ENCODE measurements around the gene GRID1. TPM values are rescaled to one million over a fixed set of nuclear protein-coding genes. Genes with fewer than 3 reads are reported as not detected.

GRID1 gene
- total RNA-seq, 3 donors from 2014 or later = 2.3 to 8.5 (median 5.9) TPM

DNA sequence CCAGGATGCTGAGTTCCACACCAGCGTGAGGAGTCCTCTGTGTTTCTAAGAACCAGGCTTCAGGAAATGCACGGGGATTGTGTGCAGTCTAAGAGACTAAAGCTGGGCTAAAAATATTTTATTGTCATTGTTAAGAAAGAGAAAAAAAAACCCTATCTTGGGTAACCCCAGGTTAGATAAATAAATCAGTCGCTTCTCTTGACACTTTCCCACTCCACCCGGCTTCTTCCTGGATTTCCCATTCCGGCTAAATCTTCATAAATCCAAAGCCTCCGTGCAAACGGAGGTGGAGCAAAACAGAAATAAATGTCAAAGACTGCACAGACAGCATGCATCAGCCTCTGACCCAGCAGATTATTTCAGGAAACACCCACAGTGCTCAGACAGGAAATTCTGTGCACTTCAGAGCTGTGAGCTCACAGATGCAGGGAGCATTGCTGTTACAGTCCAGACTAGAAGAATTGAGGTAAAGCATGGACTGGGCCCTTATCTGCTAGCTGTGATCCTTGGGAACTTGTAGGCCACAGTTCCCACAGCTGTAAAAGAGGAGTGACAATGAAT is 44.8 kb upstream of the GRID1 start:
- Histone ChIP-seq H3K27ac (no peak overlapping the region), H3K27me3 (no peaks in the 10 kb centered on the region), H3K4me3 (no peak overlapping the region), H3K36me3 (no peaks in the 10 kb centered on the region), H3K9me3 (no peaks in the 10 kb centered on the region), H3K4me1 (no peaks in the 10 kb centered on the region)
- DNase-seq (ENCODE audit: low spot score in 2 of 2) = no peak
- intact Hi-C loops (cut with DNase I; ENCODE audit: low total_unique reads) = no loop called here
- TF ChIP-seq, protein P1, sequence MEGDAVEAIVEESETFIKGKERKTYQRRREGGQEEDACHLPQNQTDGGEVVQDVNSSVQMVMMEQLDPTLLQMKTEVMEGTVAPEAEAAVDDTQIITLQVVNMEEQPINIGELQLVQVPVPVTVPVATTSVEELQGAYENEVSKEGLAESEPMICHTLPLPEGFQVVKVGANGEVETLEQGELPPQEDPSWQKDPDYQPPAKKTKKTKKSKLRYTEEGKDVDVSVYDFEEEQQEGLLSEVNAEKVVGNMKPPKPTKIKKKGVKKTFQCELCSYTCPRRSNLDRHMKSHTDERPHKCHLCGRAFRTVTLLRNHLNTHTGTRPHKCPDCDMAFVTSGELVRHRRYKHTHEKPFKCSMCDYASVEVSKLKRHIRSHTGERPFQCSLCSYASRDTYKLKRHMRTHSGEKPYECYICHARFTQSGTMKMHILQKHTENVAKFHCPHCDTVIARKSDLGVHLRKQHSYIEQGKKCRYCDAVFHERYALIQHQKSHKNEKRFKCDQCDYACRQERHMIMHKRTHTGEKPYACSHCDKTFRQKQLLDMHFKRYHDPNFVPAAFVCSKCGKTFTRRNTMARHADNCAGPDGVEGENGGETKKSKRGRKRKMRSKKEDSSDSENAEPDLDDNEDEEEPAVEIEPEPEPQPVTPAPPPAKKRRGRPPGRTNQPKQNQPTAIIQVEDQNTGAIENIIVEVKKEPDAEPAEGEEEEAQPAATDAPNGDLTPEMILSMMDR (IDR thresholded peaks at IDR 0.05) = no peak
- TF ChIP-seq POLR2AphosphoS5 (IDR thresholded peaks at IDR 0.05) = no peak
- TF ChIP-seq POLR2A (IDR thresholded peaks at IDR 0.05) = no peak

DNA sequence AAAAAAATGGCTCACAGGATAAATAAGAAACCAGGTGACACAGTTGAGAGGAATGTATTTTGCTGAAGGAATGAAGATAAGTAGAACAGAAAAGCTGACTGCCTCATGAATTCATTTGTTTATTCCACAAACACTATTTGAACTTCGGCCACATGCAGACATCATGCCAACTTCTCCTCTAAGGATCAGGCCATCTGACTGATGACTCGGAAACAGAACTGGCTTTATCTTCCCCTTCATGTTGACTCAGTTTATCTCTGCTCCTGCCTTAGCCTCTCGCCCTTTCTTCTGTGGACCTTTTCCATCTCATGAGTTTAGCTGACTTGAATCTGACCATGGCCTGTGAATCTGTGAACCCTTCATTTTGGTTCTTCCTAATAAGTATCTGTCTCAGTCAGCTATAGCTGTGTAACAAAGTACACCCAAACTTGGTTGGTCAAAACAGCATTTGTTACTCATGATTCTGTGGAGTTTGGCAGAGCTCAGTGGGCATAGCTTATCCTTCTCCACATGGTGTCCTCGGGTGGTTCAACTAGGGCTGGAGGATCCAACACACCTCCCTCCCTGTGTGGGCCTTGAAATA is 44.0 kb upstream of the GRID1 start:
- H3K27ac ChIP-seq = no peak overlapping the region
- H3K4me1 ChIP-seq = no peaks in the 10 kb centered on the region
- no peak for DNase-seq (ENCODE audit: low spot score in 2 of 2)
- no peaks in the 10 kb centered on the region for H3K9me3 ChIP-seq
- intact Hi-C loops (cut with DNase I; ENCODE audit: low total_unique reads) = no loop called here
- TF ChIP-seq, protein P1 (IDR thresholded peaks at IDR 0.05) = no peak
- TF ChIP-seq POLR2AphosphoS5 (IDR thresholded peaks at IDR 0.05) (no peak), POLR2A (IDR thresholded peaks at IDR 0.05) (no peak)
- no peak overlapping the region for H3K4me3 ChIP-seq
- no peaks in the 10 kb centered on the region for H3K27me3 ChIP-seq
- H3K36me3 ChIP-seq = no peaks in the 10 kb centered on the region

DNA sequence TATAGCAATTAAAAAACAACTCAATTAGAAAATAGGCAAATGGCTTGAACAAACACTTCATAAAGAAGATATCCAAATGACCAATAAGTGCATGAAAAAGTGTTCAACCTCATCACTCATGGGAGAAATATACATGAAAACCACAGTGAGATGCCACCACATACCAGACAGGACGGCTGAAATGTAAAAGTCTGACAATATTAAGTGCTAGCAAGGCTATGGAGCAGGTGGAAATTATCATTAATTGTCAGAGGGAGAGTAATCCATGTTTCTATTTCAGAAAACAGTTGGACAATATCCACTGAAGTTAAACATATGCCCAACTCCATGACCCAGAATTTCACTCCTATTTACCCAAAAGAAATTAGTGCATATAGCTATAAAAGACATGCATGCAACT is 42.6 kb upstream of the GRID1 start:
- intact Hi-C loops (cut with DNase I; ENCODE audit: low total_unique reads) = loop anchor here (10.0 kb wide), 1 partner anchor 176 kb away; no protein-coding TSS in a partner anchor
- H3K4me3 ChIP-seq = no peak overlapping the region
- H3K27me3 ChIP-seq = no peaks in the 10 kb centered on the region
- DNase-seq (ENCODE audit: low spot score in 2 of 2) = no peak
- H3K27ac ChIP-seq = no peak overlapping the region
- TF ChIP-seq POLR2A (IDR thresholded peaks at IDR 0.05) (no peak), POLR2AphosphoS5 (IDR thresholded peaks at IDR 0.05) (no peak)
- TF ChIP-seq, protein P1 (IDR thresholded peaks at IDR 0.05) = no peak
- H3K36me3 ChIP-seq = no peaks in the 10 kb centered on the region
- H3K4me1 ChIP-seq = no peaks in the 10 kb centered on the region
- H3K9me3 ChIP-seq = no peaks in the 10 kb centered on the region

DNA sequence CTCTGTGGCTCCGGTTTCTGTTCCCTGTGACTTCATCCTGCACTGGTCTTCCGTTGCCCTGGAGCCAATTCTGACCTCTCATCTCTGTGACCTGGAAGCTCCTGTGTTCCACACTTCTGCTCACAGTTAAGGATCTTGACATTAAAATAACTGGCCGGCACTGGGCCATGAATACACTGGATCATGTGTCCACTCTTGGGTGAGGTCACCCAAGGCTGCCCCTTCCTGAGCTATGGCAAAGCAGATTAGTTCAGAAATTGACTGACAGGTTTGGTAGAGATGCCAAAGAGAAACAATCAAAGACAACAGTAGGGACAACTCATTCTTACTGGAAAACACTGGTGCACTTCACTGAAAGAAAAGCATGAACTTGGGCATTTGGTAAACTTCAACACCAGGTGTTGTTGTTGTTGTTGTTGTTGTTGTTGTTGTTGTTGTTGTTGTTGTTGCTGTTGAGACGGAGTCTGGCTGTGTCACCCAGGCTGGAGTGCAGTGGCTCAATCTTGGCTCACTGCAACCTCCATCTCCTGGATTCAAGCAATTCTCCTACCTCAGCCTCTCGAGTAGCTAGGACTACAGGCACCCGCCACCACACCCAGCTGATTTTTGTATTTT is 36.7 kb upstream of the GRID1 start:
- Histone ChIP-seq H3K27ac (no peak overlapping the region), H3K9me3 (no peaks in the 10 kb centered on the region), H3K4me3 (no peak overlapping the region), H3K27me3 (no peaks in the 10 kb centered on the region), H3K4me1 (no peaks in the 10 kb centered on the region), H3K36me3 (no peaks in the 10 kb centered on the region)
- no peak for DNase-seq (ENCODE audit: low spot score in 2 of 2)
- intact Hi-C loops (cut with DNase I; ENCODE audit: low total_unique reads) = loop anchor here (10.0 kb wide), 1 partner anchor 182 kb away; no protein-coding TSS in a partner anchor
- TF ChIP-seq, protein P1 (IDR thresholded peaks at IDR 0.05) = no peak
- TF ChIP-seq POLR2A (IDR thresholded peaks at IDR 0.05) (no peak), POLR2AphosphoS5 (IDR thresholded peaks at IDR 0.05) (no peak)

DNA sequence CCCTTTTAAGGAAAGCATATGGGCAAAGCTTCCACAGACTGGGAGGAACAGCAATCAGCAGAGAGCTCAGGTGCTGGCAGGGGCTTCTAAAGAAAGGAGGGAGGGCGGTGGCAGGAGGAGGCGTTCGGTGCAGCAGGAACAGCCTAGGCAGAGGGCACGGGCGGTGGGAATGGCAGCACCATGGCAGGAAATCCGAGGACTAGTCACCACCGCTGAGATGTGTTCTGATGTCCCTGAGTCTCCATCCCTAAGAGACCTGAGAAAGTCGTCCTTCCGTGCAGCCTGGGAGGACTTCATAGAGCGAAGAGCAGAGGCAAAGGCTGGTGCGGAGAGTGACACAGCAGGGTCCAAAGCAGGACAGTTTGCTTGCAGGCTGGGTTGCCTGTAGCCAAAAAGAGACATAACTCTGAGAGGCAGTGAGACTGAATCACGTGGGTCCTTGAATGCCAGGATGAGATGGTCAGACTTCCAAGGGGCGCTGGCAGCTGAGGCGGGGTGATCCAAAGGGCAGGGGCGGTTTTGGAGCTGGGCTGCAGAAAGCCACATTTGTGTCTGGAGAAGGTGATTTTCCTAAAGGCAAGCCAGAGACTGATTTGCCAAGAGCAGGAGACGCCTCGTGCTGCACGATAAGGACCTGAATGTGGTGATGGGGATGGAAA is 35.8 kb upstream of the GRID1 start:
- Histone ChIP-seq H3K27me3 (no peaks in the 10 kb centered on the region), H3K27ac (no peak overlapping the region), H3K36me3 (no peaks in the 10 kb centered on the region), H3K4me3 (peak overlapping the region in 2 of 3 donors; percentile 1 to 14), H3K4me1 (no peaks in the 10 kb centered on the region), H3K9me3 (no peaks in the 10 kb centered on the region)
- TF ChIP-seq, protein P1 (IDR thresholded peaks at IDR 0.05) = no peak
- TF ChIP-seq POLR2AphosphoS5 (IDR thresholded peaks at IDR 0.05) (no peak), POLR2A (IDR thresholded peaks at IDR 0.05) (no peak)
- intact Hi-C loops (cut with DNase I; ENCODE audit: low total_unique reads) = loop anchor here (10.0 kb wide), 1 partner anchor 182 kb away; no protein-coding TSS in a partner anchor
- no peak for DNase-seq (ENCODE audit: low spot score in 2 of 2)

Measured in breast epithelium (tissue), 4 donors.